Ascending aorta (tissue), 2 donors: ENCODE data around the gene ADM. TPM values are rescaled to one million over a fixed set of nuclear protein-coding genes. Genes with fewer than 3 reads are reported as not detected.

Experiments
- DNase-seq, 2 donors: peaks; one replicate each; pipeline ENCODE4 v3.0.0-alpha.2; 2019; ENCODE audit warnings: low spot score in 2 of 2
- H3K27ac ChIP-seq, 2 donors: fragments of 200-600 bp; sonication (generic); one replicate each; pipeline ENCODE4 v1.5.1; 2016 to 2017; ENCODE audit warnings: mild to moderate bottlenecking in 1 of 2
- H3K27me3 ChIP-seq: fragments of 200-600 bp; sonication (generic); one replicate; pipeline ENCODE4 v1.5.1; 2017
- H3K36me3 ChIP-seq, 2 donors: fragments of 200-600 bp; sonication (generic); one replicate each; pipeline ENCODE4 v1.5.1; 2016
- H3K4me1 ChIP-seq, 2 donors: fragments of 200-600 bp; sonication (generic); one replicate each; pipeline ENCODE4 v1.5.1; 2016 to 2017; ENCODE audit warnings: mild to moderate bottlenecking in 1 of 2
- H3K4me3 ChIP-seq, 2 donors: fragments of 200-600 bp; sonication (generic); one replicate each; pipeline ENCODE4 v1.5.1; 2016 to 2017; ENCODE audit warnings: mild to moderate bottlenecking in 1 of 2
- H3K9me3 ChIP-seq, 2 donors: fragments of 200-600 bp; sonication (generic); one replicate each; pipeline ENCODE4 v1.5.1; 2016
- CTCF ChIP-seq, 3 experiments: fragments of 200-600 bp in 2 of 3; fragments of 450-650 bp in 1 of 3; sonication (generic) in 2 of 3; IDR thresholded peaks; one replicate each; pipeline ENCODE4 v1.5.1; 2016 to 2019; ENCODE audit warnings: antibody characterized with exemption in 3 of 3, mild to moderate bottlenecking in 1 of 3, moderate library complexity in 1 of 3
- intact Hi-C: fragments of 100-400 bp; cut with DNase I; formaldehyde crosslinking; loops from one replicate; pipeline ENCODE4 v1.15.1; 2023
- total RNA-seq: library from RNA; depleted of rRNA; stranded (reverse); fragments of >200 nt; gene quantifications from one replicate; pipeline ENCODE4 v1.1.0, GENCODE V29; 2016

The ADM gene
- total RNA-seq, 1 donor from 2014 or later = 56.8 TPM

- Histone ChIP-seq H3K4me1 (peaks cover 0 to 5% of the 10 kb centered on the region in 2 donors), H3K4me3 (no peak overlapping the region), H3K36me3 (no peaks in the 10 kb centered on the region), H3K27ac (no peak overlapping the region), H3K27me3 (no peaks in the 10 kb centered on the region), H3K9me3 (no peaks in the 10 kb centered on the region)
- no peak for TF ChIP-seq CTCF (IDR thresholded peaks at IDR 0.05)
- no peak for DNase-seq
- intact Hi-C loops = no loop called here
These were observed 48.2 kb downstream of the ADM start for GRCh38 chr11:10352921-10353550.

GRCh38 chr11:10354389-10354788 is 49.5 kb downstream of the ADM start:
- DNase-seq = no peak
- H3K9me3 ChIP-seq = no peaks in the 10 kb centered on the region
- no peaks in the 10 kb centered on the region for H3K27me3 ChIP-seq
- no peak overlapping the region for H3K4me3 ChIP-seq
- peaks cover 0 to 5% of the 10 kb centered on the region in 2 donors for H3K4me1 ChIP-seq
- TF ChIP-seq CTCF (IDR thresholded peaks at IDR 0.05) = no peak
- H3K36me3 ChIP-seq = no peaks in the 10 kb centered on the region
- no peak overlapping the region for H3K27ac ChIP-seq
- intact Hi-C loops = no loop called here

- Histone ChIP-seq H3K27me3 (no peaks in the 10 kb centered on the region), H3K36me3 (no peaks in the 10 kb centered on the region), H3K27ac (no peak overlapping the region), H3K9me3 (no peaks in the 10 kb centered on the region), H3K4me3 (no peak overlapping the region), H3K4me1 (peaks cover 0 to 5% of the 10 kb centered on the region in 2 donors)
- intact Hi-C loops = no loop called here
- no peak for TF ChIP-seq CTCF (IDR thresholded peaks at IDR 0.05)
- no peak for DNase-seq
These were observed 50.4 kb downstream of the ADM start for GRCh38 chr11:10355257-10355661.

- H3K9me3 ChIP-seq = no peaks in the 10 kb centered on the region
- no peaks in the 10 kb centered on the region for H3K36me3 ChIP-seq
- DNase-seq = no peak
- peaks cover 0 to 4% of the 10 kb centered on the region in 2 donors for H3K4me1 ChIP-seq
- intact Hi-C loops = no loop called here
- TF ChIP-seq CTCF (IDR thresholded peaks at IDR 0.05) = no peak
- no peak overlapping the region for H3K27ac ChIP-seq
- no peak overlapping the region for H3K4me3 ChIP-seq
- no peaks in the 10 kb centered on the region for H3K27me3 ChIP-seq
These were observed 51.3 kb downstream of the ADM start for GRCh38 chr11:10356161-10356560.

Other genes with a start within 250 kb of the ADM start
- 34.5 TPM for gene SBF2, start 10.9 kb upstream of the ADM start, total RNA-seq
- gene AMPD3, start 150.2 kb downstream of the ADM start, total RNA-seq = 2.3 TPM
- gene RNF141, start 236.1 kb downstream of the ADM start, total RNA-seq = 10.9 TPM